Ascending aorta (tissue), 2 donors: ENCODE measurements around the gene NBL1. TPM values are rescaled to one million over a fixed set of nuclear protein-coding genes. Genes with fewer than 3 reads are reported as not detected.

Experiments used
- DNase-seq, 2 donors: peaks; one replicate each; pipeline ENCODE4 v3.0.0-alpha.2; 2019; ENCODE audit warnings: low spot score in 2 of 2
- H3K27ac ChIP-seq, 2 donors: fragments of 200-600 bp; sonication (generic); one replicate each; pipeline ENCODE4 v1.5.1; 2016 to 2017; ENCODE audit warnings: mild to moderate bottlenecking in 1 of 2
- H3K27me3 ChIP-seq: fragments of 200-600 bp; sonication (generic); one replicate; pipeline ENCODE4 v1.5.1; 2017
- H3K36me3 ChIP-seq, 2 donors: fragments of 200-600 bp; sonication (generic); one replicate each; pipeline ENCODE4 v1.5.1; 2016
- H3K4me1 ChIP-seq, 2 donors: fragments of 200-600 bp; sonication (generic); one replicate each; pipeline ENCODE4 v1.5.1; 2016 to 2017; ENCODE audit warnings: mild to moderate bottlenecking in 1 of 2
- H3K4me3 ChIP-seq, 2 donors: fragments of 200-600 bp; sonication (generic); one replicate each; pipeline ENCODE4 v1.5.1; 2016 to 2017; ENCODE audit warnings: mild to moderate bottlenecking in 1 of 2
- H3K9me3 ChIP-seq, 2 donors: fragments of 200-600 bp; sonication (generic); one replicate each; pipeline ENCODE4 v1.5.1; 2016
- CTCF ChIP-seq, 3 experiments: fragments of 200-600 bp in 2 of 3; fragments of 450-650 bp in 1 of 3; sonication (generic) in 2 of 3; IDR thresholded peaks; one replicate each; pipeline ENCODE4 v1.5.1; 2016 to 2019; ENCODE audit warnings: antibody characterized with exemption in 3 of 3, mild to moderate bottlenecking in 1 of 3, moderate library complexity in 1 of 3
- intact Hi-C: fragments of 100-400 bp; cut with DNase I; formaldehyde crosslinking; loops from one replicate; pipeline ENCODE4 v1.15.1; 2023
- total RNA-seq: library from RNA; depleted of rRNA; stranded (reverse); fragments of >200 nt; gene quantifications from one replicate; pipeline ENCODE4 v1.1.0, GENCODE V29; 2016

Gene NBL1
- total RNA-seq, 1 donor from 2014 or later = 157 TPM

- no peaks in the 10 kb centered on the region for H3K27me3 ChIP-seq
- peaks cover 4 to 5% of the 10 kb centered on the region in 2 donors for H3K36me3 ChIP-seq
- DNase-seq = no peak
- H3K9me3 ChIP-seq = no peaks in the 10 kb centered on the region
- peak overlapping the region; percentile 39 to 41 for H3K27ac ChIP-seq
- H3K4me3 ChIP-seq = no peak overlapping the region
- TF ChIP-seq CTCF (IDR thresholded peaks at IDR 0.05) = no peak
- intact Hi-C loops = no loop called here
- H3K4me1 ChIP-seq = peaks cover 0 to 18% of the 10 kb centered on the region in 2 donors
Observed at GRCh38 chr1:19610282-19610981, 33.7 kb upstream of the NBL1 start.

GRCh38 chr1:19612530-19612929 lies 31.6 kb upstream of the NBL1 start:
- no peak for TF ChIP-seq CTCF (IDR thresholded peaks at IDR 0.05)
- H3K27ac ChIP-seq = no peak overlapping the region
- intact Hi-C loops = no loop called here
- H3K4me3 ChIP-seq = no peak overlapping the region
- DNase-seq = no peak
- peaks cover 4 to 5% of the 10 kb centered on the region in 2 donors for H3K36me3 ChIP-seq
- H3K9me3 ChIP-seq = no peaks in the 10 kb centered on the region
- no peaks in the 10 kb centered on the region for H3K27me3 ChIP-seq
- peaks cover 0 to 12% of the 10 kb centered on the region in 2 donors for H3K4me1 ChIP-seq

- Histone ChIP-seq H3K36me3 (peaks cover 4 to 5% of the 10 kb centered on the region in 2 donors), H3K9me3 (no peaks in the 10 kb centered on the region), H3K4me1 (peaks cover 0 to 7% of the 10 kb centered on the region in 2 donors), H3K4me3 (no peak overlapping the region), H3K27ac (no peak overlapping the region), H3K27me3 (no peaks in the 10 kb centered on the region)
- TF ChIP-seq CTCF (IDR thresholded peaks at IDR 0.05) = no peak
- DNase-seq = no peak
- intact Hi-C loops = no loop called here
Observed at GRCh38 chr1:19613171-19613703, 30.9 kb upstream of the NBL1 start.

GRCh38 chr1:19615438-19615837 lies 28.7 kb upstream of the NBL1 start:
- H3K27ac ChIP-seq = no peak overlapping the region

GRCh38 chr1:19616489-19616888 lies 27.6 kb upstream of the NBL1 start:
- intact Hi-C loops = no loop called here
- no peak for DNase-seq
- TF ChIP-seq CTCF (IDR thresholded peaks at IDR 0.05) = no peak
- peaks cover 0 to 20% of the 10 kb centered on the region in 2 donors for H3K4me1 ChIP-seq
- H3K27me3 ChIP-seq = no peaks in the 10 kb centered on the region
- no peak overlapping the region for H3K4me3 ChIP-seq
- no peak overlapping the region for H3K27ac ChIP-seq
- peaks cover 4 to 5% of the 10 kb centered on the region in 2 donors for H3K36me3 ChIP-seq
- H3K9me3 ChIP-seq = no peaks in the 10 kb centered on the region

More at GRCh38 chr1:19615438-19615837, 28.7 kb upstream of the NBL1 start:
- Histone ChIP-seq H3K36me3 (peaks cover 4 to 5% of the 10 kb centered on the region in 2 donors), H3K27me3 (no peaks in the 10 kb centered on the region), H3K4me1 (peaks cover 0 to 17% of the 10 kb centered on the region in 2 donors), H3K4me3 (no peak overlapping the region), H3K9me3 (no peaks in the 10 kb centered on the region)
- DNase-seq = no peak
- TF ChIP-seq CTCF (IDR thresholded peaks at IDR 0.05) = no peak
- intact Hi-C loops = no loop called here
